Measurements from ENCODE around the gene C16orf92. TPM values are rescaled to one million over a fixed set of nuclear protein-coding genes. Genes with fewer than 3 reads are reported as not detected.

The C16orf92 gene
- polyA plus RNA-seq, 1 experiment = not detected

GRCh38 chr16:30025156-30025555 is 2.2 kb downstream of the C16orf92 start:
- no peak overlapping the region for H3K27ac ChIP-seq (ENCODE audit: low read depth, low read length)
- ChIA-PET POLR2A (no interaction called here), CTCF (no interaction called here)
- no peak for TF ChIP-seq CTCF (IDR thresholded peaks at IDR 0.05; ENCODE audit: low read depth, low read length)
- H3K9me3 ChIP-seq (ENCODE audit: control insufficient read depth, insufficient read depth, low read length) = no peaks in the 10 kb centered on the region; the same call in 1 of the 2 replicates
- DNase-seq (ENCODE audit: low read depth, low spot score) = no peak
- H3K27me3 ChIP-seq (ENCODE audit: control insufficient read depth, insufficient read depth, low read length) = peaks cover 59% of the 10 kb centered on the region
- H3K4me3 ChIP-seq (ENCODE audit: low read depth, low read length) = no peak overlapping the region

GRCh38 chr16:30025574-30025973 is 2.6 kb downstream of the C16orf92 start:
- POLR2A ChIA-PET = no interaction called here
- no peak for TF ChIP-seq CTCF (IDR thresholded peaks at IDR 0.05; ENCODE audit: low read depth, low read length)

GRCh38 chr16:30026449-30026848 is 3.5 kb downstream of the C16orf92 start:
- Histone ChIP-seq H3K4me3 (ENCODE audit: low read depth, low read length) (no peak overlapping the region), H3K9me3 (ENCODE audit: control insufficient read depth, insufficient read depth, low read length) (no peaks in the 10 kb centered on the region; the same call in 1 of the 2 replicates), H3K27me3 (ENCODE audit: control insufficient read depth, insufficient read depth, low read length) (peaks cover 71% of the 10 kb centered on the region), H3K27ac (ENCODE audit: low read depth, low read length) (no peak overlapping the region)
- ChIA-PET CTCF (no interaction called here), POLR2A (no interaction called here)
- TF ChIP-seq CTCF (IDR thresholded peaks at IDR 0.05; ENCODE audit: low read depth, low read length) = no peak
- no peak for DNase-seq (ENCODE audit: low read depth, low spot score)

More at GRCh38 chr16:30025574-30025973, 2.6 kb downstream of the C16orf92 start:
- Histone ChIP-seq H3K4me3 (ENCODE audit: low read depth, low read length) (no peak overlapping the region), H3K27me3 (ENCODE audit: control insufficient read depth, insufficient read depth, low read length) (peaks cover 63% of the 10 kb centered on the region), H3K27ac (ENCODE audit: low read depth, low read length) (no peak overlapping the region), H3K9me3 (ENCODE audit: control insufficient read depth, insufficient read depth, low read length) (no peaks in the 10 kb centered on the region; the same call in 1 of the 2 replicates)
- DNase-seq (ENCODE audit: low read depth, low spot score) = no peak
- CTCF ChIA-PET = no interaction called here

- no peaks in the 10 kb centered on the region; the same call in 1 of the 2 replicates for H3K9me3 ChIP-seq (ENCODE audit: control insufficient read depth, insufficient read depth, low read length)
- DNase-seq (ENCODE audit: low read depth, low spot score) = no peak
- POLR2A ChIA-PET = no interaction called here
- TF ChIP-seq CTCF (IDR thresholded peaks at IDR 0.05; ENCODE audit: low read depth, low read length) = no peak
- CTCF ChIA-PET = interaction anchor here (0.5 to 1.0 kb wide), 2 partner anchors 176 to 180 kb away, joined by 3 to 4 read pairs; no protein-coding TSS in a partner anchor
- H3K27me3 ChIP-seq (ENCODE audit: control insufficient read depth, insufficient read depth, low read length) = peaks cover 77% of the 10 kb centered on the region
- no peak overlapping the region for H3K4me3 ChIP-seq (ENCODE audit: low read depth, low read length)
- H3K27ac ChIP-seq (ENCODE audit: low read depth, low read length) = no peak overlapping the region
These were observed 4.8 kb downstream of the C16orf92 start for GRCh38 chr16:30027588-30028437.

GRCh38 chr16:30028438-30029076 is 5.6 kb downstream of the C16orf92 start:
- ChIA-PET CTCF (interaction anchor here (1.0 kb wide), 1 partner anchor 180 kb away, joined by 3 read pairs; no protein-coding TSS in a partner anchor), POLR2A (no interaction called here)
- Histone ChIP-seq H3K4me3 (ENCODE audit: low read depth, low read length) (no peak overlapping the region), H3K9me3 (ENCODE audit: control insufficient read depth, insufficient read depth, low read length) (no peaks in the 10 kb centered on the region; the same call in 1 of the 2 replicates), H3K27me3 (ENCODE audit: control insufficient read depth, insufficient read depth, low read length) (peaks cover 70% of the 10 kb centered on the region), H3K27ac (ENCODE audit: low read depth, low read length) (no peak overlapping the region)
- no peak for TF ChIP-seq CTCF (IDR thresholded peaks at IDR 0.05; ENCODE audit: low read depth, low read length)
- DNase-seq (ENCODE audit: low read depth, low spot score) = no peak
